ENCODE results near the gene DPM2.

The DPM2 gene

DNA sequence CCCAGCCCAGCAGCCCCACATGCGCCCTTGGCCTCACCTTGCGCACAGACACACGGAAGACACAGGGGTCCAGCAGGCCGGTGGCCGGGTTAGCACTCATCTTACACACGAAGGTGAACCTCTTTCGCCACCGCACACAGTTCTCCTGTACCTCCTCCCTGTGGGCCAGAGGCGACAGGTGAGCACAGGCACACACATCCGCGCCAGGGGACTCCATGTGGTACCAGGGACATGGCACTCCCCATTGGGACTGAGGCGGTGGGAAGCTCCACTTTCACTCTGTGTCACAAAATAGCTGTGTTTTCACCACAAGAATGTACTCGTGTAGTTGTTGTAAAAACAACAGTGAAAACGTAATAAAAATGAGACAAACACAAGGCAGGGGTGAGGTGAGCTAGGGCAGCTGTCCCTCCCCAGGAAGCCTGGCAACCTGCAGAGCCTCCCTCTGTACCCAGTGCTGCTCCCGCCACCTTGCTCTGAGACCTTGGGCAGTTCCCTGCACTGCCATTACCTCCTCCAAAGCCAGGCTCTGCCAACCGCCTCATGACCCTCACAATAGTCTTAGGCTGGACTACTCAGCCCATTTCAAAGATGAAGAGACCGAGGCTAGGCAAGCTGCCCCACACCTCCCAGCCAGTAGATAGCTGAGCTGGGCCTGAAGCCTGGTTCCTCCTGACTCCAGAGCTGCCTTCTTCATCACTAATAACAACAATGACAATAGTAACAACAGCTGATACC lies 16.3 kb upstream of the DPM2 start:
- TF ChIP-seq POLR2AphosphoS5 (IDR thresholded peaks at IDR 0.05; ENCODE audit: low read depth) (no peak), REST (IDR thresholded peaks at IDR 0.05; ENCODE audit: insufficient replicate concordance, low read depth) (no peak), GABPA (IDR thresholded peaks at IDR 0.05; ENCODE audit: low read depth) (no peak), SPI1 (IDR thresholded peaks at IDR 0.05; ENCODE audit: borderline replicate concordance, low read depth) (no peak)
- TF ChIP-seq, protein P1, sequence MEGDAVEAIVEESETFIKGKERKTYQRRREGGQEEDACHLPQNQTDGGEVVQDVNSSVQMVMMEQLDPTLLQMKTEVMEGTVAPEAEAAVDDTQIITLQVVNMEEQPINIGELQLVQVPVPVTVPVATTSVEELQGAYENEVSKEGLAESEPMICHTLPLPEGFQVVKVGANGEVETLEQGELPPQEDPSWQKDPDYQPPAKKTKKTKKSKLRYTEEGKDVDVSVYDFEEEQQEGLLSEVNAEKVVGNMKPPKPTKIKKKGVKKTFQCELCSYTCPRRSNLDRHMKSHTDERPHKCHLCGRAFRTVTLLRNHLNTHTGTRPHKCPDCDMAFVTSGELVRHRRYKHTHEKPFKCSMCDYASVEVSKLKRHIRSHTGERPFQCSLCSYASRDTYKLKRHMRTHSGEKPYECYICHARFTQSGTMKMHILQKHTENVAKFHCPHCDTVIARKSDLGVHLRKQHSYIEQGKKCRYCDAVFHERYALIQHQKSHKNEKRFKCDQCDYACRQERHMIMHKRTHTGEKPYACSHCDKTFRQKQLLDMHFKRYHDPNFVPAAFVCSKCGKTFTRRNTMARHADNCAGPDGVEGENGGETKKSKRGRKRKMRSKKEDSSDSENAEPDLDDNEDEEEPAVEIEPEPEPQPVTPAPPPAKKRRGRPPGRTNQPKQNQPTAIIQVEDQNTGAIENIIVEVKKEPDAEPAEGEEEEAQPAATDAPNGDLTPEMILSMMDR (IDR thresholded peaks at IDR 0.05; ENCODE audit: insufficient read depth, low read length) = no peak
- no peak for DNase-seq (ENCODE audit: low read depth in 1 of 2, low spot score in 1 of 2)
- no peaks in the 10 kb centered on the region for H3K27me3 ChIP-seq (ENCODE audit: insufficient read depth, poor library complexity, severe bottlenecking)
- H3K27ac ChIP-seq (replicated peaks) = no peak overlapping the region
- H3K4me3 ChIP-seq (replicated peaks; ENCODE audit: insufficient read depth, low read length) = no peak overlapping the region

DNA sequence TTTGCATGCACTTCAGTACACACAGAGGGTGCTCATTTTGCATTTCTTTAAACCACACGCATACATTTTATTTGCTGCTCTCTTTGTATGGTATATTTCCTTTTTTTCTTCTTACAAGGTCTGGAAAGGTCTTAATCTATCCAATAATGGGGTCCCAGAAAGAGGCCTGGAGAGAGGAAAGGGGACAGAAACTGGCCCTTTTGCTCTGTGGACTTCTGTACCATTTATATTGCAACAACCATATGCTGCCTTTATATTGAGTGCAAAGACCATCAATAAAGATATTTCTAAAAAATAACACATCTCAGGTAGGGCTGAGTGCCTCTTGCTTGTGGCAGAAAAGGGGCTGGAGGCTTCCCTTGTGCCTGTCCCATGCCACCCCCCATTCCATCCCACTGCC lies 15.5 kb upstream of the DPM2 start:
- Histone ChIP-seq H3K4me3 (replicated peaks; ENCODE audit: insufficient read depth, low read length) (no peak overlapping the region), H3K27ac (replicated peaks) (no peak overlapping the region), H3K27me3 (ENCODE audit: insufficient read depth, poor library complexity, severe bottlenecking) (no peaks in the 10 kb centered on the region)
- DNase-seq (ENCODE audit: low read depth in 1 of 2, low spot score in 1 of 2) = no peak
- TF ChIP-seq REST (IDR thresholded peaks at IDR 0.05; ENCODE audit: insufficient replicate concordance, low read depth) (no peak), POLR2AphosphoS5 (IDR thresholded peaks at IDR 0.05; ENCODE audit: low read depth) (no peak), SPI1 (IDR thresholded peaks at IDR 0.05; ENCODE audit: borderline replicate concordance, low read depth) (no peak), GABPA (IDR thresholded peaks at IDR 0.05; ENCODE audit: low read depth) (no peak)
- TF ChIP-seq, protein P1 (IDR thresholded peaks at IDR 0.05; ENCODE audit: insufficient read depth, low read length) = no peak

DNA sequence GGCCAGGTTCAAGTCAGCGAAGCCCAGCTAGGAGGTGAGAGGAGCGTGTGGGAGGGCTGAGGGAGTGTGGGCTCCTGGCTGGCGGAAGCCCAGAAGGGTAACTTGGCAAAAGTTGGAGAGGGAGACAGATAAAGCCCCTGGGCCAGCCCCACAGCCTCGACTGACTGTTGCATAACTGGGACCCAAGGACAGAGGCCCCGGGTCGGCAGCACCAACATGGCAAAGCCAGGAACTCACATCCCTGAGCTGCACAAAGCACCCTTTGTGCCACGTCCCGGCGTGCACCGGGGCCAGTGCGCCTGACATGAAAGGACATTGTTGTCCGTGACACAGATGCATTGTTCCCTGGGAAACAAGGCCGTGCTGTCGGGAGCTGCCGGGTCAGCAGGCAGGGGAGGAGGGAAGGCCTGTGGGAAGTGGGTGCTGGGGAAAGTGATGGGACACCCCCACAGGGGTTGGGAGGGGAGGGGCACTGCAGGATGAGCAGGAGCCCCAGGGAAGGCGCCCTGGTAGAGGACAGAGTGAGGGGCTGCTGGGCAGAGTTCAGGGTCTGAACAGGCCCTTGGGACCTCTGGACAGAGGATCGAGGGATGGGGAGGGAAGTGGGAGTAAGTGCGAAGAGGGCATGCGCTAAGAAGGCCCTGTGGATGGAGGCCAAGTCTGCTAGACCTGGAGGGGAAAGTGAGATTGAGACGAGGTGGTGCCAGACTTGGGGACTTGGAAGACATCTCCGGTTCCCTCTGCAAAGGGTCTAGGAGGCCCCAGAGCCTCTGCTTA lies 13.0 kb upstream of the DPM2 start:
- H3K4me3 ChIP-seq (replicated peaks; ENCODE audit: insufficient read depth, low read length) = no peak overlapping the region
- no peak for TF ChIP-seq POLR2AphosphoS5 (IDR thresholded peaks at IDR 0.05; ENCODE audit: low read depth)
- TF ChIP-seq REST (IDR thresholded peaks at IDR 0.05; ENCODE audit: insufficient replicate concordance, low read depth) = no peak
- no peak for TF ChIP-seq GABPA (IDR thresholded peaks at IDR 0.05; ENCODE audit: low read depth)
- no peak for TF ChIP-seq SPI1 (IDR thresholded peaks at IDR 0.05; ENCODE audit: borderline replicate concordance, low read depth)
- TF ChIP-seq, protein P1 (IDR thresholded peaks at IDR 0.05; ENCODE audit: insufficient read depth, low read length) = no peak
- DNase-seq (ENCODE audit: low read depth in 1 of 2, low spot score in 1 of 2) = no peak
- H3K27ac ChIP-seq (replicated peaks) = no peak overlapping the region
- no peaks in the 10 kb centered on the region for H3K27me3 ChIP-seq (ENCODE audit: insufficient read depth, poor library complexity, severe bottlenecking)
